ENCODE data around the gene QTRT2.

The QTRT2 gene

DNA sequence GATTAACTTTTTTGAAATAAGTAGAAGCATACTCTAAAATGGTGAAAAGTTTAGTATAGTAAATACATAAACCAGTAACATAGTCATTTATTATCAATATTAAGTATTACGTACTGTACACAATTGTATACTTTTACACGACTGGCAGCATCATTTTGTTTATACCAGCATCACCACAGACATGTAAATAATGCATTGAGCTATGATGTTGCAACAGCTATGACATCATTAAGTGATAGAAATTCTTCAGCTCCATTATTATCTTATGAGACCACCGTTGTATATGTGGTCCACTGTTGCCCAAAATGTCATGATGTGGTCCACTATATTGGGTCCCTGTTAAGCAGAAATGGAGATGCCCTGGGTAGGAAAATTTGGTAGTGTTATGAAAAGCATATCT is 71.0 kb downstream of the QTRT2 start:
- no peak for DNase-seq

DNA sequence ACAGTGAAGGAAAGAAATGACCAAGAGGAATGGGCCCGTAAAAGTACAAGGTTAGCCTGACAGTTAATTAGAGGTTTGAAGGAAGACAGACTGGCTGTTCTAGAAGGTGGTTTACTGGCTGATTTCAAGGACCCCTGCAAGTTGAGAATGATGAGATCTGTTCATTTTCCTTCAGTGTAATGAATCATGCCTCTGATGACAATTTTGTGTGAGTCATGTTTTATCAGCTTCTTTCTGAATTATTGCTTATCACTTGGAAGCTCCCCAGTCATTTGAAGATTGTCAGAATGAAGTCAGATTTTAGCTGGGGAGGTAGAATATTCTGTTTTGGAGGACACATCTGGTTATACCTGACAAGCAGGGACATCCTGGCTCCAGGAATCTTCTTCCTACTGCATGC is 71.7 kb downstream of the QTRT2 start:
- no peak for DNase-seq

DNA sequence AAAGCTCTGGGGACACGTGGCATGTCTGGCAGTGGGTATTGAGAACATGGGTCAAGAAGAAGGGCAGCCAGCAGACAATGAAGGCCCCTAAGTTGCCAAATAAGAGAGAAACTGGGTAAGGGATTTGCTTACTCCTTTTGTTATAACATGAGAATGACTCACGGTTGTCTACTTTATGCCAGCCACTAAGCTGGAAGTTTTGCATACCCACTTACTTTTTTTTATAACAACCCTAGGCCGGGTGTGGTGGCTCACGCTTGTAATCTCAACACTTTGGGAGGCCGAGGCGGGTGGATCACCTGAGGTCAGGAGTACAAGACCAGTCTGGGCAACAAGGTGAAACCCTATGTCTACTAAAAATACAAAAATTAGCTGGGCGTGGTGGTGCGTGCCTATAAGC is 72.3 kb downstream of the QTRT2 start:
- DNase-seq = no peak

DNA sequence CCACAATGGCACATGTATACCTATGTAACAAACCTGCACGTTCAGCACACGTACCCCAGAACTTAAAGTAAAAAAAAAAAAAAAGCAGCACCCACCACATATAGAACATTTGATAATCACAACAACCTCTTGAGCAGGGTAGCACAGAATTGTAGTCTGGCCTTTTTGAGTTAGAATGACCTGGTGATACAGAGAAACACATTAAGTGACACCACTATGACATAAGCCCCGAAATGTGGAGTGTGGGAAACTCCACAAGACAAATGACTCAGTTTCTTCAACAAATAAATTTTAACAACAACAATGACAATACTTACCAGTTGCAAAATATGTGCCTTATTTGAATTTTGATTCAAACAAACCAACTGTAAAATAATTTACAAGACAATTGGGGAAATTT is 76.0 kb downstream of the QTRT2 start:
- no peak for DNase-seq

DNA sequence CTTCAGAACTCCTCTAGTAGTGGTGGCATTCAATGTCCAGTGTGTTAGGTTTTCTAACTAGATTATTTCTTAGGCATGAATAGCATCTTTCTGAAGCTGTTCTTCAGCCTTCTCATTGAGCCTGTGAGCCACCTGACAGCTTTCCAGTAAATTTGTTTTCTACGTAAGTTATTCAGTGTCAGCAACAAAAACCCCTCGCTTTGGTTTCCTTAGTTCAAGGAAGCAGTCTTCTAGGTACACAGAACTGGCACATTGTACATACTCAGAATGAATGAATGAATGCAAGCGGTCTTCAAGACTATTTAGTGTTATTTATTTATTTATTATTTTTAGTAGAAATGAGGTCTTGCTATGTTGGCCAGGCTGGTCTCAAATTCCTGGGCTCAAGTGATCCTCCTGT is 77.4 kb downstream of the QTRT2 start:
- DNase-seq = no peak
